HG03060 (cell line): Measurements from ENCODE around the gene FOXS1.

Experiments used
- ATAC-seq: cut with Tn5 transposase; IDR thresholded peaks from one replicate; pipeline ENCODE4 v1.9.1; 2021; ENCODE audit warnings: low read depth, moderate number of reproducible peaks; ENCODE audit not compliant: unreplicated experiment

Gene FOXS1

DNA sequence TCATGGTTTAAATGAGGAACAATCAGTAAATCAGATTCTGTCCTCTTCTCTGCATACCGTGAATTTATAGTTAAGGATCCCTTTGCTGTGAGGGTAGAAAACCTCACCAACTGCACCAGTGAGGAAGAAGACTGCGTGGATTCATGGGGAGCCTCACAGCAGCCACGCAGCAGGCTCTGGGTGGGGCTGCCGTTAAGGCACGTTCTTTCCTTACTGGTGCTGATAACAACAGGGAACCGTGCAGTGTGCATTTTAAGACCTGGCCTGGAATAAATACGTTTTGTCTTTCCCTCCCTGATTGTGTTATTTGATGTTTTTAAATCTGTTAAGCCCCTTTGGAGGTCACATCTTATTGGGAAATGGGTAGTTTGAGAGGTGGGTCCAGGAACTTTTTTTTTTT, 43.9 kb downstream of the FOXS1 start:
- no peak for ATAC-seq

DNA sequence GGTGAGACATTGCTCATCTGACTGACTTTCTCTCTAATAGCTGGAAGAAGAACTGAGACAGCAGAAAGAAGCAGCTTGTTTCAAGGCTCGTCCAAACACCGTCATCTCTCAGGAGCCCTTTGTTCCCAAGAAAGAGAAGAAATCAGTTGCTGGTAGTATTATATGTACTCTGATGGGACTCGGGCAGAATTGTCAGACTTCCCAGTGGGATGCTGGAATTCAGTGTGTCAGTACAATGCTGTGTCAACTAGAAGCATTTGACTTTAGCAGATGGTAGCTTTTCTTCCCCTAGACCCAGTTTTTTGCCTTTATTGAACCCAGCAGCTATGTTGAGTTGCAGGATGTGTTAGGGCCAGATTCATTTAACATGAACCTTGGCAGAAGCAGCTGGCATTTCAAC, 48.0 kb downstream of the FOXS1 start:
- ATAC-seq: no peak
